LNCAP (cell line): Measurements from ENCODE around the gene NCOR2.

Experiments used
- TF ChIP-seq, protein P1 (sequence below): fragments of 450-650 bp; IDR thresholded peaks from 2 replicates; pipeline ENCODE4 v1.5.1; 2017; ENCODE audit warnings: mild to moderate bottlenecking

Gene NCOR2

GRCh38 chr12:124548854-124549378 lies 18.5 kb downstream of the NCOR2 start:
- TF ChIP-seq, protein P1, sequence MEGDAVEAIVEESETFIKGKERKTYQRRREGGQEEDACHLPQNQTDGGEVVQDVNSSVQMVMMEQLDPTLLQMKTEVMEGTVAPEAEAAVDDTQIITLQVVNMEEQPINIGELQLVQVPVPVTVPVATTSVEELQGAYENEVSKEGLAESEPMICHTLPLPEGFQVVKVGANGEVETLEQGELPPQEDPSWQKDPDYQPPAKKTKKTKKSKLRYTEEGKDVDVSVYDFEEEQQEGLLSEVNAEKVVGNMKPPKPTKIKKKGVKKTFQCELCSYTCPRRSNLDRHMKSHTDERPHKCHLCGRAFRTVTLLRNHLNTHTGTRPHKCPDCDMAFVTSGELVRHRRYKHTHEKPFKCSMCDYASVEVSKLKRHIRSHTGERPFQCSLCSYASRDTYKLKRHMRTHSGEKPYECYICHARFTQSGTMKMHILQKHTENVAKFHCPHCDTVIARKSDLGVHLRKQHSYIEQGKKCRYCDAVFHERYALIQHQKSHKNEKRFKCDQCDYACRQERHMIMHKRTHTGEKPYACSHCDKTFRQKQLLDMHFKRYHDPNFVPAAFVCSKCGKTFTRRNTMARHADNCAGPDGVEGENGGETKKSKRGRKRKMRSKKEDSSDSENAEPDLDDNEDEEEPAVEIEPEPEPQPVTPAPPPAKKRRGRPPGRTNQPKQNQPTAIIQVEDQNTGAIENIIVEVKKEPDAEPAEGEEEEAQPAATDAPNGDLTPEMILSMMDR, result no peak

- TF ChIP-seq, protein P1, result no peak
Observed at GRCh38 chr12:124547626-124548025, 19.8 kb downstream of the NCOR2 start.

GRCh38 chr12:124545508-124546418 lies 21.6 kb downstream of the NCOR2 start:
- TF ChIP-seq, protein P1, result no peak

DNA sequence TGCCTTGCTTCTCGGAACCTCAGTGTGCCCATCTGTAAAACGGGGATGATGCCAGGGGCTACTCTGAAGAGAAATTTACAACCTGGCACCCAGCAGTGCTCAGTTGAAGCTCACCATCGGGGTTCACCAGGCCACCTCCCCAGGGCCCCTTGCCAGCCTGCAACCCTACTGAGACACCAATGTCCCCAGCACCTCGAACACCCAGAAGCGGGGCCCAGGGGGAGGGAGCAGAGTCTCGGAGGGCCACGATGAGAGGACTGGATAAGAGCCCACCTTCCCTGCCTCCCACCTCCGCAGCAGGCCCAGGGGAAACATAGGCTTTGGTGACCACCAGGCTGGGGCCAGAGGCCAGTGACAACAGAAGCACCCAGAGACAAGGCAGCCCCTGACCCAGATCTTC lies 22.4 kb downstream of the NCOR2 start:
- TF ChIP-seq, protein P1, result no peak

- TF ChIP-seq, protein P1, result no peak
Observed at GRCh38 chr12:124544311-124544970, 23.0 kb downstream of the NCOR2 start.

- TF ChIP-seq, protein P1, result no peak
Observed at GRCh38 chr12:124543590-124544310, 23.7 kb downstream of the NCOR2 start.

DNA sequence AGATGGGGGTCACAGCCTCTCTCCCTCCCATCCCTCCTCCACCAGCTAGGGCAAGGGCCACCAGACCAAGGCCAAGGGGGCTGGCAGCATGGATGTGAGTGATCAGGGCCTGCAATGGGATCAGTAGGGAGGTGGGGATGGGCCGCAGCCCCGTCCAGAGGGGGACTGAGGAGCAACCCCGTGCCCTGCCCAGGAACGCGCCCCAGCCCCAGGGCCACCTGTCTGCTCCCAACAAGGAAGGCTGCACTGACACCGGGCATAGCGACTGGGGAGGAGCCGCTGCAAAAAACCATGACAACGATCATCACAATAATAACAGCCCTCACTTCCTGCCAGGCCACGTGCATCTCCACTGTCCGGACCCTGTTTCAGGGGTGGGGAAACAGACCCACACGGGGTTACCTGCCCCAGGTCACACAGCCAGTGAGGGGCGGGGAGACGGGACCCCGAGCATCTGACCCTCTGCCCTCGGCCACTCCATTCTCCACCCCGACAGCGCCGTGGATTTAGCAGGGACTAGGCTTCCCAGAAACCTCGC lies 24.3 kb downstream of the NCOR2 start:
- TF ChIP-seq, protein P1, result no peak
